CD4-positive, alpha-beta T cell treated with Interleukin-6 for 4 hours (primary cell): ENCODE data around the gene AGAP3.

Experiments used
- DNase-seq: peaks from one replicate; pipeline ENCODE4 v3.0.0-alpha.2; 2020; ENCODE audit warnings: mixed read lengths

The AGAP3 gene

DNA sequence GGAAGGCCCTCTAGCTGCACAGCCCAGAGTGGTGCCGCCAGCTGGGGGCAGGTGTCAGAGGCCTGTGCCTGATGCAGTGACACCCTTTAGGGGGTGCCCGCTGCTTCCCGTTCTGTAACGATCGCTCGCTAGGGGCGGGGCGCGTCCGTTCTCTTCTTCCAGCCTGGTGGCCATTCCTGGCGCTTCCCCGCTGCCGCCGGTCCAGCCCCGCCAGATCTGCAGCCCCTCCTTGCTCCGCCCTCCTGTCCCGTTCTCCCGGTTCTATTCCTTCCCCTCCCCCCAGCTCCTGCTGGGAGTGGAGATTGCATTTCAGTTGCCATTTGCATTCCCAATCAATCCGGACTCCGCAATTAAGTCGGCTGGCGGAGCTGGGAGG lies 39.2 kb downstream of the AGAP3 start:
- DNase-seq, result no peak

- DNase-seq, result no peak
Measured at GRCh38 chr7:151125846-151126481, 39.7 kb downstream of the AGAP3 start.

- DNase-seq, result no peak
Measured at GRCh38 chr7:151126491-151127137, 40.3 kb downstream of the AGAP3 start.

DNA sequence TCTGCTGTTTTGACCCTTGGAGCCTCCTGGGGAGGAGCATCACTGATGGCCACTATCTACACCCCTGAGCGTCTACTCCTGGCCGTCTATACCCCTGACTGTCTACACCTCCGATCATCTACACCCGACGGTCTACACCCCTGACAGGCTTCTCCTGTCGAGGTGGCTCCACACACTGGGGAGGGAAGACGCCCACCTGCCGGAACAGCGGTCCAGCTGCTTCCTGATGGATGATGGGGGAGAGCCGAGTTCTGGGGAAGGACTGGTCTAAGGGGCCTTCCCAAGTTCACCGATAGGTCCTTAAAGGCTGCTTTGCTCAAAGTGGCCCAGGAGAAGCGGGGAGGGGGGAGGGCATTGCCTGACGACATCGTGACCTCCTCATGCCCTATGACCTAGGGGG lies 41.9 kb downstream of the AGAP3 start:
- DNase-seq, result no peak

- no peak for DNase-seq
Measured at GRCh38 chr7:151128716-151129115, 42.4 kb downstream of the AGAP3 start.

DNA sequence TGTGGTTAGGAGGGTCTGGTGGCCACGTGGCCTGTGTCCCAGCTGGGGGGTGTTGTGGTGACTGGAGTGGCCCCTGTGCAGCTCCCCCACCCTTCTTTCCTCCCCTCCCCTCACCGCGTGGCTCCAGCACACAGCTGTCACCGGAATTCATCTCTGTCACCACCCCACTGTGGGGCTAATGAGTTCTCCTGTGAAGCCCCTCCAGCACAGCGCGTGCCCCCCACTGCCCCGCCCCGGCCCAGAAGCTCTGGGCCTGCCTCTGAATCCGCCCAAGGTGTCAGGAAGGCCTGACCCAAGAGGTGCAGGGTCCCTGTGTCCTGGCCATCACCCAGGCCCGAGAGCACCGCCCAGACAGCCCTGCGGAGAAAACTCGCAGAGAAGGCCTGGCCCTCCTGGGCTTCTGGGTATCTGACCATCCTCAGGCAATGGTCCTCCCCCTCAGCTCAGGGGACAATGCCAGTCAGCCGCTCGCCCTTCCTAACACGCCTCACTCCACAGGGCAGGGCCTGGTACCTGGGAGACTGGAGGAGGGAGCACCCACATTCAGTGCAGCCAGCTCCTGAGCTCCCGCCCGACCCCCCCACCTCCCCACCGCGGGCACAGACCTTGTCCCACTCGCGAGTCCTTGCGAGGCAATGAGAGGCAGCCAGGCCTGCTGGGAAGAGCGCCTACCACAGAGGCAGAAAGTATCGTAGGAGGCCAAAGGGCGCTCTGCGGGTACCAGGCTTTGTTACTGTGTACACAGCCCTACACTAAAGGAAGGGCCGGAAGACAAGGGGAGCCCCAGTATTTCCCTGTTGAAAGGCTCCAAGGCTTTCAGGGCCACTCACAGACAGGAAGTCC lies 43.1 kb downstream of the AGAP3 start:
- no peak for DNase-seq

- DNase-seq, result no peak
Measured at GRCh38 chr7:151129960-151130591, 43.8 kb downstream of the AGAP3 start.

DNA sequence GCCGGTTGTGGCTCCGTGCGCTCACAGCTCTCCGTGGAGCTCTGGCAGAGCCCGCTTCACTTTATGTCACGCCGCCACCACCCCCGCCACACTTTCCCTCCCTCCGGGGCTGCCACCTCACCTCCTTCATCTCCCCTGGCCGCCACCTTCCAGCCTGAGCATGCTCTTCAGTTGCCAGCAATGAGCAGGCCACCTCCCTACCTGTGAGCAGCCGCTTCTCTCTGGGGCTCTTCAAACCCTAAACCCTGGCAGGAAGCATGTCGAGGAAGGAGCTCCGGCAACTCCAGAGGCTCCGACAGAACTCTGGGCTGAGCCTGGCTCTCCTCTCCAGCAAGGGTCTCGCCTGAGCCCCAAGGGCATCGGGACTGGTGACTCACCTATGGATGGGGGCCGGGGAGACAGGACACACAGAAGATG lies 44.5 kb downstream of the AGAP3 start:
- DNase-seq, result no peak

- no peak for DNase-seq
Measured at GRCh38 chr7:151131224-151131591, 44.9 kb downstream of the AGAP3 start.

GRCh38 chr7:151131592-151132293 lies 45.5 kb downstream of the AGAP3 start:
- no peak for DNase-seq

GRCh38 chr7:151132461-151133205 lies 46.4 kb downstream of the AGAP3 start:
- no peak for DNase-seq

DNA sequence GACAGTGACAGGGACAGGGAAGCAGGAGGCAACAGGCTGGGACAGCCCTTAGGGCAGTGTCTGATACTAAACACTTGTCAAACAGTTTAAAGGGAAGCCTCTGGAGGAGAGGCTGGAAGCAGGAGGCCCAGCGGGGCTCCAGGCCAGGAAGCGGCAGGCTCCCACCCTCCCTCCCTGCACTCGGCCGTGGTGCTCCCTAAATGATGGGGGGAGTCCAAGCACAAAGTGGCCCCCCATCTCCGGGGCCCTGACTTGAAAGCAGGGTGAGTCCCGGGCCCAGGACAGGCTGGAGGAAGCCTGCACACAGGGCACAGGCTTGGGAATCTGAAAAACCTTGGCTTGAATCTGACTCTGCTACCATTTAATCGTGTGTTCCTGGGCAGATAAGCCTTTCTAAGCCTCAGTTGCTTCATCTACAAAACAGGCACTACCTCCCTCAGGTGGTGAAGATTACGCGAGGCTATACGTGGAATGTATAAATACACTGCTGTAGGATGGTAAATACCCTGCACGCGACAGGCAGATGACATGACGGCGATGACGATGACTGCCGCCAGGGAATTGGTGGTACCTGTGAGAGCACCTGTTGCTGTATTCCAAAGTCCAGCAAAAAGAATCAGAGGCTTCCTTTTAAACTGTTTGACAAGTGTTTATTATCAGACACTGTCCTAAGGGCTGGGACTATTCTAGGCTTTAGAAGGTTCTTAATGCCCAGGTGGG lies 47.2 kb downstream of the AGAP3 start:
- no peak for DNase-seq

DNA sequence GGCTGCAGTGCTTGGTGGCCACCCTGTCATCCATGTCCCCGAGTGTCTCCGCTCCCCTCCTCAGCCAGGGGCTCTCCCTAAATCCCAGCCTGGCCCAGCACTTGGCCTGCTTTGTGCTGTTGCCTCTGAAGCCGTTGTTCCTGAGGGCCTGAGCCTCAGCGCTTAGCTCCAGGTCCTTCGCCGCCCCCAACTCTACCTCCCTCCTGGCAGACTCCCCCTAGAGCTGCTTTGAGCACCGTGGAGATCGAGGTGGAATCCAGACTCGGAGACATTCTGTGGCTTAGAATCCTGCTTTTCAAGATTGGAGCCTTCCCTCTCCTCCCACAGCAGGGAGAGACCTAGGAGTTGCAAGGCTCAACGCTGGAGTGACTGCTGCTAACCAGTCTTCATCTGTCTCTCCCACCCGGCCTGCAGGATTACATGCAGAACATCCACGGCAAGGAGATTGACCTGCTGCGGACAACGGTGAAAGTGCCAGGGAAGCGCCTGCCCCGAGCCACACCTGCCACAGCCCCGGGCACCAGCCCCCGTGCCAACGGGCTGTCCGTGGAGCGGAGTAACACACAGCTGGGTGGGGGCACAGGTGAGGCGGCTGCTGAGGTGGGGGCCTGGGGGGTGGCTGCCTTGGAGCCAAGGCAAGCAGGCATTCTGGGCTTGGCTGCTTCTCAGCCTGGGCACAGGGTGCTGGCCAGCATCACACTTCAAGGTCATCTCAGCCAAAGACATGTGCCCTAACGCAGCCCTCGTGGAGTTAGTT lies 47.9 kb downstream of the AGAP3 start:
- DNase-seq, result no peak

DNA sequence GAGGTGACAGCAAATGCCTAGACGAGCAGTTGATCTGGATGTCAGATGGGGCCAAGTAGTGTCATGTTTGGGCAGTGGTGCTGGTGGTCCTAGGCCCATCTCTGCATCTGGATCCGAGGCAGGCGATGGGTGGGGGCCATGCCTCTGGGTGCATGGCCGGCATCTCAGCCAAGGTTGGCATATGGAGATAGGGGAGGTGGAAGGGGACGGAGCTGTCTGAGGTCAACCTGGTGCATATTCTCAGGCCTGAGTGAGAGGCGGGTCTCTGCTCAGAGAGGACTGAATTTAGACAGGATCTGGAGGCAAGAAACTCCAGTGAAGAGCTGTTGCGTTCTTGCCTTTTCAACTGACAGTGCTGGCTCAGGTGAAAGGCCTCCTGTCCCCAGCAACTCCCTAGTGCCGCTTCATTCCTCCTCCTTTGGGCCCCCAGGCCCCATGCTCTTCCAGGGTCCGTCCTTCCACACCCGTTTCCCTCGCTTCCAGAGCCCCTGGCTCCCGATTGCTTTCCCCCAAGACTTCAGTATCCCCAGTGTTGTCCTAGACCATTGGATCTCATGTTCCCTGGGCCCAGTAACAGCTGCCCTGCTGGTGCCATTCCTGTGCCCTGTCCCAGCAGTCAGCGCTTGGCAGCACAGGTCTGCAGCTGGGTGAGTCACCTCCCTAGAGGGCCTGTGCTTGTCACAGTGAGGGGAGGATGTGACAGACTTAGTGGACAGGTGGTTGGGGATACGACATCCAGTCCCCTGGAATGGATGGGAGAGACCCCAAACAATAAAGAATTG lies 48.7 kb downstream of the AGAP3 start:
- DNase-seq, result no peak

- DNase-seq, result no peak
Measured at GRCh38 chr7:151135525-151135845, 49.2 kb downstream of the AGAP3 start.

DNA sequence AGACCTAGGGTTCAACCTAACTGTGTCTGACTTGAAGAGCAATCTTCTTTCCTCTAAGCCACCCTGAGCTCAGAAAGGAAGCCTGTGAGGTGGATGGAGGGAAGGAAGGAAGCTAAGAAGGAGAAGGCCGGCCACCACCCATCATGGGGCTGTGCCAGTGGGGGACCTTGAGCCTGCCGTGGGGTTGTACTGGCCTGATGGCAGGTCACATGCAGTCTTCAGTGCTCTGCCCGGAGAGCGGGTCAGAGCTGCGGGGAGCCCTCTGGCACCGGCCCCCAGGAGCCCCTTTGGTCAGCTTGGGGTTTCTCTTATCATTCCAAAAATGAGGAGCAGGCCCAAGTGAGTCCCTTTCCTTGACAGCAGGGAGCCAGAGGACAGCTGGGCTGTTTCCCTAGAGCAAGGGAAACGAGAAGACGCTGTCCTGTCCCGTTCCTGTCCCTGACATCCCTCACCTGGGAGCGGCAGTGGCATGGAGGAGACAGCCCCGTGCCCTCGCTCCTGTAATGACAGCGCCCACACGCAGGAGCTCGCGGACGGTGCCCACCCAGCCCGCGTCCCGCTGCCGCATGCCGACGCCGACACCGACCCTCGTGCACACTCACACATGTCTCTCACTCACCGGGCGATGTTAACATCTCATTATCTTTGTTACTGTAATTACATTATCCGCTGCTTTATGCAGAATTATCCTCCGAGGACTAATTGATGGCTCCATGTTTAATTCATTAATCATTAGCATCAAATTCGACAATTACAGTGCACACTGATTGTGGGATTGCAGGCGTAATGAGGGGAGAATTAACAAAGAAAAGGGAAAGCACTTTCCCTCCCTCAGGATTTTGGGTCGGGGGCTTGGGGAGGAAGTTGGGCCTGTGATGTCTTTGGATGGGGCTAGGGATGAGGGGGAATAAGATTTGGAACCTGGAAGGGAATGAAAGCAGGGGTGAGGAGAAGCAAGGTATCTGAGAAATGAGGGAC lies 49.9 kb downstream of the AGAP3 start:
- DNase-seq, result no peak

DNA sequence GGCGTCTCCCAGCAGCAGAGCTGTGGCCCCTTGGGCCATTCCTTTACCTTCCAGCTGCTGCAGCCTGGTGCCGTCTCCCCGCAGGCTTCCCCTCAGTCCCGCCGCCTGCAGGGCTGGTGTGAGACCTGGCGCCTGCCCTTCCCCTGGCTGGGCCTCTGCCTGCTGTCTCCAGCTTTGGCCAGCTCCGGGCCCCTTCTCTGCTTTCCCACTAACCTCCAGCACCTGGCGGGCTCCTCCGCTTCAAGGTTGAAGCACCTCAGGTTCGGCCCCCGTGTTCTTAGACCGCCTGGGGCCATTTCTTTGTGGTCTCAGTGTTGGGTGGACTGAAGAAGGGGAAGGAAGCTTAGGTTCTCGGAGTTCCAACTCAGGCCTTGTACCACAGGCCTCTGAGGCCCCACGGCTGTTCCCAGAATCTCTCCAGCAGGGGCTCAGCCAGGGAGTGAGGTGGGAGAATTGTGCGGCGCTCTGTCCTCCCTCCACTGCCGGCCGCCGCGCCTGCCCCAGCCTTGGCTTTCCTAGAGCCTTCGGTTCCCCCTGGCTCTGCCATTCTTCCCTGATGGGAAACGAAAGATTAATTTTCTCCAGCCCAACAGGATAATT lies 50.9 kb downstream of the AGAP3 start:
- no peak for DNase-seq

DNA sequence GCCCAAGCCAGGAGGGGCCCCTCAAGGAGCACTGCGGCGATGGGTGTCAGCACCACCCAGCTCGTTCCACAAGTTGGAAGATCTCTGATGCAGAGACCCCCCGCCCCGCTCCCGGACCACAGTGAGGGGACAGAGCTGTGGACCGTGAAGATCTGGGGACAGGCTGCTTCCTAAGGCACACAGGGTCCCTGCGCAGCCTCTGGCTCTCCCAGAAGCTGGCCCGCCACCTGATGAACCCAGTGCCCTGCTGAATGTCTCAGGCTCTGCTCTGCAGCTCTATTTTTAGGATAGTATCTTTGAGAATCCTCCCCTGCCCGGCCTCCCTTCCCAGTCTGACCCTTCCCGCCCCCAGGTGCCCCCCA lies 51.5 kb downstream of the AGAP3 start:
- DNase-seq, result no peak
